A549 (cell line): ENCODE results near the gene PGBD4. TPM values are rescaled to one million over a fixed set of nuclear protein-coding genes. Genes with fewer than 3 reads are reported as not detected.

Experiments used
- ATAC-seq, 2 experiments: fragments of 200-7000 bp in 1 of 2; fragments of >200 bp in 1 of 2; cut with Nextera tagmentation in 1 of 2; cut with Tn5 transposase in 1 of 2; 3 replicates each; pipeline versions ENCODE4 v1.8.0 to v1.9.1; 2018 to 2020; ENCODE audit warnings: mild to moderate bottlenecking in 1 of 2, moderate library complexity in 1 of 2
- CTCF ChIA-PET: fragments of 300-600 bp; sonication (Branson Sonifier 250); formaldehyde crosslinking; extraction: SDS; loops from one replicate; lab custom pipeline; 2021; ENCODE audit warnings: antibody characterized with exemption, inconsistent platforms; lab: Yijun Ruan, JAX
- POLR2A ChIA-PET: fragments of 350-600 bp; formaldehyde crosslinking; extraction: SDS; loops from one replicate; lab custom pipeline; 2021; ENCODE audit warnings: antibody characterized with exemption, inconsistent platforms; lab: Yijun Ruan, JAX
- DNase-seq, 2 experiments: peaks; one replicate each; pipeline versions ENCODE4 v3.0.0 to v3.0.0-alpha.2; 2011 to 2016; ENCODE audit warnings: low read depth in 1 of 2, low spot score in 1 of 2
- FAIRE-seq: peaks from 2 replicates; lab custom pipeline; 2011; peaks lifted over from hg19 to GRCh38; lab: Jason Lieb, UNC
- H3K27ac ChIP-seq, 2 experiments: fragments of >200 bp; sonication (Bioruptor Twin); formaldehyde crosslinking; 3 replicates each; pipeline ENCODE4 v1.5.1; 2016 to 2017
- H3K4me1 ChIP-seq: fragments of >200 bp; sonication (Bioruptor Twin); formaldehyde crosslinking; 3 replicates; pipeline ENCODE4 v1.6.1; 2016
- H3K4me2 ChIP-seq: fragments of >200 bp; sonication (Bioruptor Twin); formaldehyde crosslinking; 3 replicates; pipeline ENCODE4 v1.6.1; 2016
- H3K4me3 ChIP-seq: fragments of >200 bp; sonication (Bioruptor Twin); formaldehyde crosslinking; 3 replicates; pipeline ENCODE4 v1.5.1; 2016
- H3K9me3 ChIP-seq: fragments of >200 bp; sonication (Bioruptor Twin); formaldehyde crosslinking; 3 replicates; pipeline ENCODE4 v1.6.1; 2016
- CBX2 ChIP-seq: fragments of 200-600 bp; sonication (generic); IDR thresholded peaks from 2 replicates; pipeline ENCODE4 v1.6.1; 2016; ENCODE audit warnings: low read depth, mild to moderate bottlenecking, borderline replicate concordance
- CEBPB ChIP-seq, 2 experiments: fragments of >200 bp in 1 of 2; sonication (Bioruptor Twin) in 1 of 2; formaldehyde crosslinking in 1 of 2; IDR thresholded peaks; 2 replicates each; pipeline ENCODE4 v1.6.1; 2012 to 2016
- CHD4 ChIP-seq: fragments of 200-600 bp; sonication (generic); IDR thresholded peaks from 2 replicates; pipeline ENCODE4 v1.6.1; 2016; ENCODE audit warnings: antibody characterized with exemption, mild to moderate bottlenecking, borderline replicate concordance
- E2F6 ChIP-seq: IDR thresholded peaks from 2 replicates; pipeline ENCODE4 v1.6.1; 2012; ENCODE audit warnings: low read depth, borderline replicate concordance
- EHF ChIP-seq: fragments of 250-450 bp; sonication (Bioruptor Pico); IDR thresholded peaks from 2 replicates; pipeline ENCODE4 v1.5.0; 2020; ENCODE audit warnings: mild to moderate bottlenecking
- ELK1 ChIP-seq: fragments of 150-350 bp; IDR thresholded peaks from 2 replicates; pipeline ENCODE4 v1.6.1; 2014; ENCODE audit warnings: low read depth, mild to moderate bottlenecking, low read length
- EP300 ChIP-seq, 2 experiments: fragments of >200 bp; sonication (Bioruptor Twin); formaldehyde crosslinking; IDR thresholded peaks; 2 replicates in 1 of 2; 3 replicates in 1 of 2; pipeline ENCODE4 v1.6.1; 2016 to 2017
- HDAC2 ChIP-seq: fragments of 200-600 bp; sonication (generic); IDR thresholded peaks from 2 replicates; pipeline ENCODE4 v1.6.1; 2016
- HOXB13 ChIP-seq: fragments of 250-450 bp; sonication (Bioruptor Pico); IDR thresholded peaks from 2 replicates; pipeline ENCODE4 v1.5.0; 2020; ENCODE audit warnings: low read depth, mild to moderate bottlenecking, moderate library complexity
- HOXB5 ChIP-seq: fragments of 250-450 bp; sonication (Bioruptor Pico); IDR thresholded peaks from 2 replicates; pipeline ENCODE4 v1.5.0; 2020; ENCODE audit warnings: mild to moderate bottlenecking, moderate library complexity
- KDM5A ChIP-seq: fragments of 200-600 bp; sonication (generic); IDR thresholded peaks from 2 replicates; pipeline ENCODE4 v1.6.1; 2016; ENCODE audit warnings: antibody characterized with exemption, mild to moderate bottlenecking
- NFE2L2 ChIP-seq: fragments of 150-350 bp; conservative IDR thresholded peaks from 2 replicates; pipeline ENCODE4 v1.6.1; 2014; ENCODE audit warnings: low read length
- NR3C1 ChIP-seq: fragments of >200 bp; sonication (Bioruptor Twin); formaldehyde crosslinking; IDR thresholded peaks from 3 replicates; pipeline ENCODE4 v1.6.1; 2017
- PHF8 ChIP-seq: fragments of 200-600 bp; sonication (generic); IDR thresholded peaks from 2 replicates; pipeline ENCODE4 v1.6.1; 2016; ENCODE audit warnings: low read depth, mild to moderate bottlenecking, antibody characterized with exemption, moderate library complexity, borderline replicate concordance
- TFCP2L1 ChIP-seq: fragments of 250-450 bp; sonication (Bioruptor Pico); IDR thresholded peaks from 2 replicates; pipeline ENCODE4 v1.5.0; 2021; ENCODE audit warnings: mild to moderate bottlenecking
- ZFP36 ChIP-seq: fragments of 450-650 bp; IDR thresholded peaks from 2 replicates; pipeline ENCODE4 v1.6.1; 2014; ENCODE audit warnings: borderline replicate concordance; ENCODE audit not compliant: partially characterized antibody
- WGBS: methylation state at CpG from one replicate; pipeline ENCODE4 v1.1.6; 2017; ENCODE audit errors: missing lambda C conversion rate; 5-methylcytosine and 5-hydroxymethylcytosine counted together
- polyA plus RNA-seq, 4 experiments: library from polyadenylated mRNA; depleted of rRNA in 3 of 4; stranded (reverse); fragments of >200 nt; fragmentation: RNase III in 1 of 4; extraction: RNeasy Plus Mini Kit Qiagen cat#74134 plus additional on column Dnase treatment in 1 of 4; gene quantifications; 2 replicates in 3 of 4; 3 replicates in 1 of 4; pipeline ENCODE4 v1.2.3, GENCODE V29; 2011 to 2017
- TF ChIP-seq, protein P1 (sequence below): IDR thresholded peaks from 2 replicates; pipeline ENCODE4 v1.6.1; 2012
- TF ChIP-seq, protein P2 (sequence below): fragments of >200 bp; sonication (Bioruptor Twin); formaldehyde crosslinking; IDR thresholded peaks from 2 replicates; pipeline ENCODE4 v1.6.1; 2016
- TF ChIP-seq, protein P3 (sequence below): fragments of >200 bp; sonication (Bioruptor Twin); formaldehyde crosslinking; IDR thresholded peaks from 3 replicates; pipeline ENCODE4 v1.5.1; 2016

The PGBD4 gene
- polyA plus RNA-seq, 2 of the 4 experiments (the other 2 are of a cell fraction) = 4.0 to 4.7 TPM

DNA sequence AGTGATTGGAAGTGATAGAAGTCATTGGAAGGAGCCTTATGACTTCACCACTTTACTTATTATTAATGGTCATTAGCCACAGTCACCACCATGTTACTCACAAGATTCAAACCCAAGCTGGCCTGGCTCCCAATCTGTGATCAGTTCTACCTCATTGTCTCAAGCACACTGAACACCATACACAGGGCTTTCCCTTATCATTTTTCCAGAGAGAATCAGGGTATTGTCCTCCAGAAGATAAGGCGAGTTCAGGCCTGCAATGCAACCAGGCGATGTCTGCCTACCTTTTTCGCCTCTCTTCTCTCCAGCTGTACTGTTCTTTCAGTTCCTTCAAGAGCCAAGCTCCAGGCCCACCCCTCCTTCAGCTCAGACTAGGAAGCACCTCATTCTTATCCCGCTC lies 25.1 kb upstream of the PGBD4 start:
- H3K9me3 ChIP-seq = no peaks in the 10 kb centered on the region
- TF ChIP-seq, protein P1, sequence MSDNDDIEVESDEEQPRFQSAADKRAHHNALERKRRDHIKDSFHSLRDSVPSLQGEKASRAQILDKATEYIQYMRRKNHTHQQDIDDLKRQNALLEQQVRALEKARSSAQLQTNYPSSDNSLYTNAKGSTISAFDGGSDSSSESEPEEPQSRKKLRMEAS = no peak
- TF ChIP-seq, protein P2, sequence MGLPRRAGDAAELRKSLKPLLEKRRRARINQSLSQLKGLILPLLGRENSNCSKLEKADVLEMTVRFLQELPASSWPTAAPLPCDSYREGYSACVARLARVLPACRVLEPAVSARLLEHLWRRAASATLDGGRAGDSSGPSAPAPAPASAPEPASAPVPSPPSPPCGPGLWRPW = no peak
- TF ChIP-seq CBX2 (no peak), NFE2L2 (no peak), E2F6 (no peak)
- H3K4me1 ChIP-seq = no peaks in the 10 kb centered on the region
- ChIA-PET POLR2A (no interaction called here), CTCF (interaction anchor here (0.6 to 2.6 kb wide), 5 partner anchors 14 to 291 kb away, joined by 3 to 6 read pairs (median 4); partner anchors contain the start of genes KATNBL1 and LPCAT4)
- no peak overlapping the region for H3K4me3 ChIP-seq
- WGBS = 81% methylated on average over 4 of the region's 4 CpGs
- no peak overlapping the region for H3K27ac ChIP-seq
- DNase-seq = no peak
- no peak for FAIRE-seq
- ATAC-seq = no peak
- no peak overlapping the region for H3K4me2 ChIP-seq

DNA sequence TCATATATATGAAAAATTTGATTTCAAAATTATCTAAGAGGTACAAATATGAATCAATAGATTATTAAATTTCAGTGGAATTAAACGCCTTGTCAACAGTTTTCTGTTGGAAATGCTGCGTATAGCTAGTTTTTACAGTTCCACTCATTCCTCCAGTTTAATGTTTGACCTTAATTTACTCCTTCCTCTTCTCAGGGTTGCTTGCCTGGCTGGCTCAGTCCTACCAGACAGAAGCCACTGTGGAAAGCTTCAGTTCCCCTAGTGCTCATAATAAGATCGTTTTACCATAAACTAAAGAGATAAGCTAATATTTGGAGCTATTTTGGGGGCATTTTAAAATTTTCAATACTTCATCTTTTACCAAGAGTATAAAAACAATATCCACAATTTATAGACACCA lies 23.0 kb upstream of the PGBD4 start:
- ATAC-seq (no peak), FAIRE-seq (no peak)
- H3K4me3 ChIP-seq = no peak overlapping the region
- TF ChIP-seq, protein P3, sequence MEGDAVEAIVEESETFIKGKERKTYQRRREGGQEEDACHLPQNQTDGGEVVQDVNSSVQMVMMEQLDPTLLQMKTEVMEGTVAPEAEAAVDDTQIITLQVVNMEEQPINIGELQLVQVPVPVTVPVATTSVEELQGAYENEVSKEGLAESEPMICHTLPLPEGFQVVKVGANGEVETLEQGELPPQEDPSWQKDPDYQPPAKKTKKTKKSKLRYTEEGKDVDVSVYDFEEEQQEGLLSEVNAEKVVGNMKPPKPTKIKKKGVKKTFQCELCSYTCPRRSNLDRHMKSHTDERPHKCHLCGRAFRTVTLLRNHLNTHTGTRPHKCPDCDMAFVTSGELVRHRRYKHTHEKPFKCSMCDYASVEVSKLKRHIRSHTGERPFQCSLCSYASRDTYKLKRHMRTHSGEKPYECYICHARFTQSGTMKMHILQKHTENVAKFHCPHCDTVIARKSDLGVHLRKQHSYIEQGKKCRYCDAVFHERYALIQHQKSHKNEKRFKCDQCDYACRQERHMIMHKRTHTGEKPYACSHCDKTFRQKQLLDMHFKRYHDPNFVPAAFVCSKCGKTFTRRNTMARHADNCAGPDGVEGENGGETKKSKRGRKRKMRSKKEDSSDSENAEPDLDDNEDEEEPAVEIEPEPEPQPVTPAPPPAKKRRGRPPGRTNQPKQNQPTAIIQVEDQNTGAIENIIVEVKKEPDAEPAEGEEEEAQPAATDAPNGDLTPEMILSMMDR = no peak
- TF ChIP-seq CBX2 (no peak), EHF (CRISPR knock-in tag) (no peak), HOXB13 (CRISPR knock-in tag) (no peak), HDAC2 (no peak), NR3C1 (no peak), NFE2L2 (no peak), HOXB5 (CRISPR knock-in tag) (no peak), KDM5A (no peak), CEBPB (IDR thresholded peaks at IDR 0.05) (no peak), ZFP36 (no peak), TFCP2L1 (CRISPR knock-in tag) (no peak), EP300 (IDR thresholded peaks at IDR 0.05) (no peak), PHF8 (no peak), ELK1 (no peak), CHD4 (no peak)
- TF ChIP-seq, protein P2 = no peak
- TF ChIP-seq, all 56 proteins: peak for 0
- CTCF ChIA-PET = interaction anchor here (1.0 to 2.5 kb wide), 4 partner anchors 10 to 31 kb away, joined by 3 to 7 read pairs (median 6); no protein-coding TSS in a partner anchor
- no peak for DNase-seq
- Histone ChIP-seq H3K4me2 (no peak overlapping the region), H3K27ac (no peak overlapping the region), H3K9me3 (no peaks in the 10 kb centered on the region), H3K4me1 (no peaks in the 10 kb centered on the region)
- WGBS = 52% methylated on average over 3 of the region's 3 CpGs
- POLR2A ChIA-PET = no interaction called here
